GM12878 (cell line): ENCODE data around the gene NFKB2. TPM values are rescaled to one million over a fixed set of nuclear protein-coding genes. Genes with fewer than 3 reads are reported as not detected.

ENCODE experiments used
- MTA2 ChIP-seq: fragments of 450-650 bp; IDR thresholded peaks from 2 replicates; pipeline ENCODE4 v1.6.1; 2016; ENCODE audit warnings: low read depth, mild to moderate bottlenecking, moderate library complexity
- NR2C2 ChIP-seq: IDR thresholded peaks from 2 replicates; pipeline ENCODE4 v1.6.1; 2011; ENCODE audit warnings: borderline replicate concordance, low read depth; ENCODE audit not compliant: control insufficient read depth, insufficient read length
- PAX5 ChIP-seq: IDR thresholded peaks from 2 replicates; pipeline ENCODE4 v1.6.1; 2011; ENCODE audit warnings: low read depth, low read length, borderline replicate concordance
- PAX8 ChIP-seq: fragments of 450-650 bp; IDR thresholded peaks from 2 replicates; pipeline ENCODE4 v1.6.1; 2017; ENCODE audit warnings: mild to moderate bottlenecking, moderate library complexity
- POLR2A ChIP-seq: IDR thresholded peaks from 2 replicates; pipeline ENCODE4 v1.6.1; 2011; ENCODE audit warnings: low read depth, mild to moderate bottlenecking, low read length
- RAD21 ChIP-seq: IDR thresholded peaks from 2 replicates; pipeline ENCODE4 v1.6.1; 2011; ENCODE audit warnings: mild to moderate bottlenecking, low read depth, low read length, moderate library complexity; ENCODE audit not compliant: insufficient read depth
- ZNF207 ChIP-seq: fragments of 450-650 bp; IDR thresholded peaks from 2 replicates; pipeline ENCODE4 v1.6.1; 2014; ENCODE audit warnings: antibody characterized with exemption, mild to moderate bottlenecking, borderline replicate concordance
- ZNF384 ChIP-seq: IDR thresholded peaks from 2 replicates; pipeline ENCODE4 v1.6.1; 2012; ENCODE audit warnings: low read depth, mild to moderate bottlenecking, low read length, improper control_type of control experiment, borderline replicate concordance
- ZZZ3 ChIP-seq: IDR thresholded peaks from 2 replicates; pipeline ENCODE4 v1.6.1; 2011; ENCODE audit warnings: low read depth; ENCODE audit not compliant: control insufficient read depth, insufficient read length
- polyA plus RNA-seq, 11 experiments: library from polyadenylated mRNA; depleted of rRNA in 4 of 11; unstranded in 6 of 11; stranded (reverse) in 5 of 11; fragments of >200 nt; fragmentation: Nextera tagmentation in 4 of 11; fragmentation: Illumina TruSeq in 1 of 11; extraction: Ambion mirVana in 4 of 11; extraction: Trizol in 1 of 11; gene quantifications; 1 replicate in 1 of 11; 2 replicates in 10 of 11; pipeline versions ENCODE4 v1.2.1 to v1.2.3, GENCODE V29; 2011 to 2016; ENCODE audit warnings: inconsistent platforms in 2 of 11, missing spikeins in 2 of 11, low read depth in 1 of 11
- total RNA-seq, 4 experiments: library from RNA; depleted of rRNA in 3 of 4; stranded (reverse); fragments of >200 nt in 3 of 4; fragmentation: Illumina TruSeq in 1 of 4; extraction: Trizol in 1 of 4; gene quantifications; 2 replicates each; pipeline versions ENCODE4 v1.2.1 to v1.2.3, GENCODE V29; 2013 to 2021
- TF ChIP-seq, protein P1 (sequence below): IDR thresholded peaks from 2 replicates; pipeline ENCODE4 v1.6.1; 2012; ENCODE audit warnings: improper control_type of control experiment, low read depth, low read length; ENCODE audit not compliant: insufficient replicate concordance
- TF ChIP-seq, protein P2 (sequence below): fragments of 450-650 bp; IDR thresholded peaks from 2 replicates; pipeline ENCODE4 v1.6.1; 2017; ENCODE audit warnings: low read depth, mild to moderate bottlenecking, moderate library complexity
- TF ChIP-seq, protein P3 (sequence below): IDR thresholded peaks from 2 replicates; pipeline ENCODE4 v1.6.1; 2011; ENCODE audit warnings: borderline replicate concordance, low read depth, mild to moderate bottlenecking, moderate library complexity, mixed read lengths, low read length; ENCODE audit not compliant: insufficient read depth; ENCODE audit errors: extremely low read length
- TF ChIP-seq, protein P4 (sequence below): fragments of 450-650 bp; IDR thresholded peaks from 2 replicates; pipeline ENCODE4 v1.6.1; 2017; ENCODE audit warnings: mild to moderate bottlenecking, moderate library complexity

NFKB2 gene
- total and polyA plus RNA-seq, 10 of the 15 experiments (the other 5 are each of a cell fraction or from before 2014, with no cell fraction given) = 0.56 to 144 (median 49.4) TPM

DNA sequence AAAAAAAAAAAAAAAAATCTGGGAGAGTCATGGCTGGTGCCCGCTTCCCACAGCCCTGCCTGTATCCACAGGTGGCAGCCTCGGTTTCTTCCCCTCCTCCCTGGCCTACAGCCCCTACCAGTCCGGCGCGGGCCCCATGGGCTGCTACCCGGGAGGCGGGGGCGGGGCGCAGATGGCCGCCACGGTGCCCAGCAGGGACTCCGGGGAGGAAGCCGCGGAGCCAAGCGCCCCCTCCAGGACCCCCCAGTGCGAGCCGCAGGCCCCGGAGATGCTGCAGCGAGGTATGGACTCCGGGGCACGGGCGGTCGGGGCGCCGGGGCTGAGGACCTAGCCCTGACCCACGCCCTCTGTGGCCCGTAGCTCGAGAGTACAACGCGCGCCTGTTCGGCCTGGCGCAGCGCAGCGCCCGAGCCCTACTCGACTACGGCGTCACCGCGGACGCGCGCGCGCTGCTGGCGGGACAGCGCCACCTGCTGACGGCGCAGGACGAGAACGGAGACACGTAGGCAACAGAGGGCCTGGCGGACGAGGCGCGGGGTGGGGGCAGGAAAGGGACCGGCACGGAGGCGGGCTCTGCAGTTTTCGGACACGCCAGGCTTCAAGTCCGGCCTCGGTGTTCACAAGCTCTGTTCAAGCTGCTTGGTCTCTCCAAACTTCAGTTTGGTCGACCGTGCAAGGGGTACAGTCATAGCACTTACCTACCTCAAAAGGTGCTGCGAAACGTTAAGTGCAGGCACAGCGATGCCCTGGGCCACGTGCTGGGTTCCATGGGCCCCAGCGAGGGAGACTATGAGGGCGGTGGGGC lies 3.9 kb downstream of the NFKB2 start (continued):
- TF ChIP-seq PAX5 (peak; percentile 36; the same call in 1 of the 2 replicates), ZNF207 (peak; percentile 51; the same call in 1 of the 2 replicates), ZNF384 (no peak; the same call in 1 of the 2 replicates), NR2C2 (no peak), PAX8 (no peak), POLR2A (peak; percentile 86), RAD21 (peak; percentile 61), MTA2 (no peak), ZZZ3 (no peak)
- TF ChIP-seq, protein P1, sequence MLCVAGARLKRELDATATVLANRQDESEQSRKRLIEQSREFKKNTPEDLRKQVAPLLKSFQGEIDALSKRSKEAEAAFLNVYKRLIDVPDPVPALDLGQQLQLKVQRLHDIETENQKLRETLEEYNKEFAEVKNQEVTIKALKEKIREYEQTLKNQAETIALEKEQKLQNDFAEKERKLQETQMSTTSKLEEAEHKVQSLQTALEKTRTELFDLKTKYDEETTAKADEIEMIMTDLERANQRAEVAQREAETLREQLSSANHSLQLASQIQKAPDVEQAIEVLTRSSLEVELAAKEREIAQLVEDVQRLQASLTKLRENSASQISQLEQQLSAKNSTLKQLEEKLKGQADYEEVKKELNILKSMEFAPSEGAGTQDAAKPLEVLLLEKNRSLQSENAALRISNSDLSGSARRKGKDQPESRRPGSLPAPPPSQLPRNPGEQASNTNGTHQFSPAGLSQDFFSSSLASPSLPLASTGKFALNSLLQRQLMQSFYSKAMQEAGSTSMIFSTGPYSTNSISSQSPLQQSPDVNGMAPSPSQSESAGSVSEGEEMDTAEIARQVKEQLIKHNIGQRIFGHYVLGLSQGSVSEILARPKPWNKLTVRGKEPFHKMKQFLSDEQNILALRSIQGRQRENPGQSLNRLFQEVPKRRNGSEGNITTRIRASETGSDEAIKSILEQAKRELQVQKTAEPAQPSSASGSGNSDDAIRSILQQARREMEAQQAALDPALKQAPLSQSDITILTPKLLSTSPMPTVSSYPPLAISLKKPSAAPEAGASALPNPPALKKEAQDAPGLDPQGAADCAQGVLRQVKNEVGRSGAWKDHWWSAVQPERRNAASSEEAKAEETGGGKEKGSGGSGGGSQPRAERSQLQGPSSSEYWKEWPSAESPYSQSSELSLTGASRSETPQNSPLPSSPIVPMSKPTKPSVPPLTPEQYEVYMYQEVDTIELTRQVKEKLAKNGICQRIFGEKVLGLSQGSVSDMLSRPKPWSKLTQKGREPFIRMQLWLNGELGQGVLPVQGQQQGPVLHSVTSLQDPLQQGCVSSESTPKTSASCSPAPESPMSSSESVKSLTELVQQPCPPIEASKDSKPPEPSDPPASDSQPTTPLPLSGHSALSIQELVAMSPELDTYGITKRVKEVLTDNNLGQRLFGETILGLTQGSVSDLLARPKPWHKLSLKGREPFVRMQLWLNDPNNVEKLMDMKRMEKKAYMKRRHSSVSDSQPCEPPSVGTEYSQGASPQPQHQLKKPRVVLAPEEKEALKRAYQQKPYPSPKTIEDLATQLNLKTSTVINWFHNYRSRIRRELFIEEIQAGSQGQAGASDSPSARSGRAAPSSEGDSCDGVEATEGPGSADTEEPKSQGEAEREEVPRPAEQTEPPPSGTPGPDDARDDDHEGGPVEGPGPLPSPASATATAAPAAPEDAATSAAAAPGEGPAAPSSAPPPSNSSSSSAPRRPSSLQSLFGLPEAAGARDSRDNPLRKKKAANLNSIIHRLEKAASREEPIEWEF = no peak
- TF ChIP-seq, protein P2, sequence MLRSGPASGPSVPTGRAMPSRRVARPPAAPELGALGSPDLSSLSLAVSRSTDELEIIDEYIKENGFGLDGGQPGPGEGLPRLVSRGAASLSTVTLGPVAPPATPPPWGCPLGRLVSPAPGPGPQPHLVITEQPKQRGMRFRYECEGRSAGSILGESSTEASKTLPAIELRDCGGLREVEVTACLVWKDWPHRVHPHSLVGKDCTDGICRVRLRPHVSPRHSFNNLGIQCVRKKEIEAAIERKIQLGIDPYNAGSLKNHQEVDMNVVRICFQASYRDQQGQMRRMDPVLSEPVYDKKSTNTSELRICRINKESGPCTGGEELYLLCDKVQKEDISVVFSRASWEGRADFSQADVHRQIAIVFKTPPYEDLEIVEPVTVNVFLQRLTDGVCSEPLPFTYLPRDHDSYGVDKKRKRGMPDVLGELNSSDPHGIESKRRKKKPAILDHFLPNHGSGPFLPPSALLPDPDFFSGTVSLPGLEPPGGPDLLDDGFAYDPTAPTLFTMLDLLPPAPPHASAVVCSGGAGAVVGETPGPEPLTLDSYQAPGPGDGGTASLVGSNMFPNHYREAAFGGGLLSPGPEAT = 0 out of 2 replicates have a peak, but pooled peaks have one; percentile 37
- TF ChIP-seq, protein P3, sequence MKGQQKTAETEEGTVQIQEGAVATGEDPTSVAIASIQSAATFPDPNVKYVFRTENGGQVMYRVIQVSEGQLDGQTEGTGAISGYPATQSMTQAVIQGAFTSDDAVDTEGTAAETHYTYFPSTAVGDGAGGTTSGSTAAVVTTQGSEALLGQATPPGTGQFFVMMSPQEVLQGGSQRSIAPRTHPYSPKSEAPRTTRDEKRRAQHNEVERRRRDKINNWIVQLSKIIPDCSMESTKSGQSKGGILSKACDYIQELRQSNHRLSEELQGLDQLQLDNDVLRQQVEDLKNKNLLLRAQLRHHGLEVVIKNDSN = no peak
- TF ChIP-seq, protein P4, sequence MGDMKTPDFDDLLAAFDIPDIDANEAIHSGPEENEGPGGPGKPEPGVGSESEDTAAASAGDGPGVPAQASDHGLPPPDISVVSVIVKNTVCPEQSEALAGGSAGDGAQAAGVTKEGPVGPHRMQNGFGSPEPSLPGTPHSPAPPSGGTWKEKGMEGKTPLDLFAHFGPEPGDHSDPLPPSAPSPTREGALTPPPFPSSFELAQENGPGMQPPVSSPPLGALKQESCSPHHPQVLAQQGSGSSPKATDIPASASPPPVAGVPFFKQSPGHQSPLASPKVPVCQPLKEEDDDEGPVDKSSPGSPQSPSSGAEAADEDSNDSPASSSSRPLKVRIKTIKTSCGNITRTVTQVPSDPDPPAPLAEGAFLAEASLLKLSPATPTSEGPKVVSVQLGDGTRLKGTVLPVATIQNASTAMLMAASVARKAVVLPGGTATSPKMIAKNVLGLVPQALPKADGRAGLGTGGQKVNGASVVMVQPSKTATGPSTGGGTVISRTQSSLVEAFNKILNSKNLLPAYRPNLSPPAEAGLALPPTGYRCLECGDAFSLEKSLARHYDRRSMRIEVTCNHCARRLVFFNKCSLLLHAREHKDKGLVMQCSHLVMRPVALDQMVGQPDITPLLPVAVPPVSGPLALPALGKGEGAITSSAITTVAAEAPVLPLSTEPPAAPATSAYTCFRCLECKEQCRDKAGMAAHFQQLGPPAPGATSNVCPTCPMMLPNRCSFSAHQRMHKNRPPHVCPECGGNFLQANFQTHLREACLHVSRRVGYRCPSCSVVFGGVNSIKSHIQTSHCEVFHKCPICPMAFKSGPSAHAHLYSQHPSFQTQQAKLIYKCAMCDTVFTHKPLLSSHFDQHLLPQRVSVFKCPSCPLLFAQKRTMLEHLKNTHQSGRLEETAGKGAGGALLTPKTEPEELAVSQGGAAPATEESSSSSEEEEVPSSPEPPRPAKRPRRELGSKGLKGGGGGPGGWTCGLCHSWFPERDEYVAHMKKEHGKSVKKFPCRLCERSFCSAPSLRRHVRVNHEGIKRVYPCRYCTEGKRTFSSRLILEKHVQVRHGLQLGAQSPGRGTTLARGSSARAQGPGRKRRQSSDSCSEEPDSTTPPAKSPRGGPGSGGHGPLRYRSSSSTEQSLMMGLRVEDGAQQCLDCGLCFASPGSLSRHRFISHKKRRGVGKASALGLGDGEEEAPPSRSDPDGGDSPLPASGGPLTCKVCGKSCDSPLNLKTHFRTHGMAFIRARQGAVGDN = peak; percentile 80; the same call in 1 of the 2 replicates
